LoVo (cell line): ENCODE results near the gene ENDOU.

Experiments
- DNase-seq: peaks from one replicate; pipeline ENCODE4 v3.0.0-alpha.2; 2016; ENCODE audit warnings: low spot score

ENDOU gene

DNA sequence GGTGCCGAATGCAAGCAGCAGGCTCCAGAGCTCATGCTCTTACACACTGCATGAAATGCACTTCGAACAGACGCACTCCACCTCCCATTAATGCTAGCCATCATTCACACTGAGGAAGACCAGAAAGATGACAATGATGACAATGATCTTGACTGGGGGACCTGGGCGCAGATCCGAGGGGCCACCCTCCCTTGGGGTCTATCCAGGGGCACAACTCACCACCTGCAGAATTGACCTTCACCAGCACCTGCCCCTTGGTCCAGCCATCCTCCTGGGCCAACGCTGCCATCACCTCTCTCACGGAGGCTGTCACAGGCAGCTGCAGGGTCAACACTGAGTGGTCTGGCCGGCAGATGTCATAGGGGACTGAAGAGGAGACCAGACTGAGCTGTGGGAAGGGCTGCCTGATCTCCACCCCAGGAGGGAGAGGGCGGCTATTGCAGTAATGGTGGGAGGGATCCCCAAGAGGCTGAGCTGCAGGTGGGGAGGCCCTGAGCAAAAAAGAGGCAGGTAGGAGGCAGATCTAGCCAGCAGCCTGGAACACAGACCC, 18.1 kb upstream of the ENDOU start:
- DNase-seq: no peak

GRCh38 chr12:47742253-47742825, 17.0 kb upstream of the ENDOU start:
- DNase-seq: peak; percentile 63

DNA sequence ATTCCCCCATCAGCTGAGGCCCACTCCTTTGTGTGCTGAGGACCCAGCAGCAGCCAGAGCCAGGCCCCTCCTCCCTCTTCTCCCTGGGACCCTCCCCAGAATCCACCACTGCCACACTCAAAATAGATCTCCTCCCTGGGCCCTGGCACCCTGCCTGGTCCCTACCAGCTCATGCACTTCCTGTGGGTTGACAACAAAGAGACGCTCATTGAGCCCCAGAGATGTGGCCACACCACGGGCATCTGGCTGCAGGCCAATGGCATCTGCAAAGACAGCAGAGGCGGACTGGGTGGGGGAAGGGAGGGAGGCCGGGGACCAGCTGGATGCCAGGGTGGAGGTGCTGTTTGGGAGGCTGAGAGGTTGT, 16.0 kb upstream of the ENDOU start:
- peak; percentile 38 for DNase-seq

DNA sequence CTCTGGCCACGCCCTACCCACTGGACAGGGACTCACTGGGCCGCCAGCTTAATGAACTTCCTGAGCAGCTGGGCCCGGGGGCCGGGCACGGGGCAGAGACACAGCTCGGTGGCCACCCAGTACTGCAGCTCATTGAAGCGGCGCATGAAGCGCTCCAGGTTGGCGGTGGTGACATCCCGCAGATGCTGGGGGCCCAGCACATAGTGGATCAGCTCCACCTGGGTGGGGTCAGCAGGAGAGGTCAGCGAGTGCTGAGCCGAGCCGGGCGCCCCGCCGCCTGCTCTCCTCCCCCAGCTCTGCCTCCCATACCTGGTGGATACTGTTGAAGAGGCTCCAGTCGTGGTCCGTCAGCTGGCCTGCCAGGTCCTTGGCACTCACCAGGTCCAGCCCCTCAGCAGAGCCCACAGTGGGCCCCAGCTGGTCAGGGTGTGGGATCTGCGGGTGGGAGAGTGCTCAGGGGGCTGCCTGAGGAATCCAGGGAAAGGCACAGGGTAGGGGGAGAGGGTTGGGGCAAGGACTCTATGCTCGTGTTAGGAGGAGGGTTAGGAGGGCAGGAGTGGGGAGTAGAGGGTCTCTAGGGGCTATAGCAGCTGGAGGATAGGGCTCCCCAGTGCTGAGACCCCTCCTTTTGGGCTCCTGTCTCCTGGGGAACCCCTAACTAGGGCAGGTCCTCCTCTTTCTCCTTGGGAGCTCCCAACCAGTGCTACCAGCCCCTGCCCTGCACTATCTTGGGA, 15.5 kb upstream of the ENDOU start:
- no peak for DNase-seq

- no peak for DNase-seq
Measured at GRCh38 chr12:47739979-47740378, 14.7 kb upstream of the ENDOU start.

DNA sequence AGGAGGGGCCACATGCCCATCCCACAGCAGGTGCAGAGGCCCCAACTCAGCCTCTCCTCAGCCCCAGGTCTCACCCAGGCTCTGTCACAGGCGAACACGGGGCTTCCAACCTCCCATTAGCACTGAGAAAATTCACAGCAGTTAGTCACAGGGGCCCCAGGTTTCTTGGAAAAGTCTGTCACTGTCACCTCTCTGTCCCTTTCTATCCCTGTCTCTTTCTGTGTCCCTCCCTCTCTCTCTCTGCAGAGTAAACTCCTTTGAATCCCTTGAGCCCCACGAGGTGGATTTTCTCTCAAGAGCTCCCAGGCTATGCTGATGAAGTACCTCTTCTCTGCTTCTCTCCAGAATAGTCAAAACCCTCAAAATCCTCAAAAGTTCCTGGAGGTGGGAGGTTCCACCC, 14.0 kb upstream of the ENDOU start:
- DNase-seq: no peak

GRCh38 chr12:47737936-47738594, 12.8 kb upstream of the ENDOU start:
- no peak for DNase-seq

GRCh38 chr12:47736877-47737676, 11.8 kb upstream of the ENDOU start:
- no peak for DNase-seq

DNA sequence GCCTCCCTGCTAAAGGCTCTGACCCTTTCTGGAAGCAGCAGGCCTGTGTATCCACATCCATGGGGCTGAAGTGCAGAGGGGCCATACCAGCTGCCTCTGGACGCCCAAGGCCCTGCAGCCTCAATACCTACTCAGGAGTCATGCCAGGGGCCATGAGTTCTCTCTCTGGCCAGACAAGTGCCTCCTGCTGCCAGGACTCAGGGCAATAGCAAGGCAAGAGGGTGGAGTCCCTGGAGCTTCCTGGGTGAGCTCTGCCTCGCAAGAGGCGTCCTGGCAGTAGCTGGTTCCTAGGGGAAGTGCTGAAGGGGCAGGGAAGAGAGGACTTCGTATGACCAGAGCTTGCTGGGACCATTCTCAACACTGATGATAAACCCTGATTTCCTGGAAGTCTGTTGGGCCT, 10.9 kb upstream of the ENDOU start:
- no peak for DNase-seq

GRCh38 chr12:47735649-47736048, 10.4 kb upstream of the ENDOU start:
- DNase-seq: no peak

DNA sequence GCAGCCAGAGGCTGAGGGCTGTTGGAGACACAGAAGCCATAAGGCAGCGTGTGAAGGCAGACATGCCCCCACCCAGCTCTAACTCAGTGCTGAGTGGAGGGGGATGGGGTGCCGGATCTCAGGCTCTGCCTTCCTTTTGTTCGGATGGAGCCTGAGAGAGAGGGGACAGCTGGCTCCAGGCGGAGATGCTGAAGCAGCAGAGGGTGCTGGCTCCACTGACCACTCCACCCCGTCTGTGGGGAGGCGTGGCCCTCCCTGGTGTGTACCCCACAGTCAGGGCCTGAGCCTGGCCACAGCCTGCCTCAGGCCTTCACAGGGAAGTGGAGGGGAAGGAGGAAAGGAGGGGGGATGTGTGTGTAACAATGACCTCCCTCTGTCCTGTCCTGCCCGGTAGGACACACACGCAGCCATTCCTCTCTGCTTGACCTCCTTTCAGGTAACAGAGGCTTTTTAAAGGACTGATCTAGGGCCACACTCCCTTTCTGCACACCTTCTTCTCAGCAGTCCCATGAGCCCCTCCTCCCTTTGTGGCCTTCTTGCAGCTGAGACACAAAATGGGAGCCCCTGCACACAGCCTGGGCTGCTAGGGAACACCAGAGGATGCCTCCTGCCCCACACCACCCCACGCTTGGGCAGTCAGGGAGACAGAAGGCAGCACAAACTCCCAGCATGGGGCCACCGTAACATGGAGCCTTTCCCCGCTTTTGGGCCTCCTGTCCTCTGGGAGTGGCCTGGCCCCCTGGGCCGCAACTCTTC, 9.6 kb upstream of the ENDOU start:
- DNase-seq: no peak

DNA sequence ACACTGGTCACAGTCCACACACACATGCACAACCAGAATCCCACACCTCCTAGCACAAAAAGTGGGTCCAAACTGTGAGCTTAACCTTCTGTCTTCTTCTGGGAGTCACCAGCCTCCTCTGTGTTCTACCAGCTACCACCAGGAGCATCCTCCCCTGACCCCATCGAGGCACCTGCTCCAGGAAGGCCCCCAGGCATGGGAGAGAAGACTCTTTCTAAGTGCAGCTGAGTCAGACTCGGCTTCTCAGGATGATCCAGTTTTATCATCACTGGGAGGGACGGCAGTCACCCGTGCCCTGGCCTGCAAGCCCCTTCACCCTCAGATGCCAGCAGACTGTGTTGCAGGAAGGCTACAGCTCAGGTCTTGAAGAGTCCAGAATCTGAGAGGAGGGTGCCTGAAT, 7.9 kb upstream of the ENDOU start:
- no peak for DNase-seq

DNA sequence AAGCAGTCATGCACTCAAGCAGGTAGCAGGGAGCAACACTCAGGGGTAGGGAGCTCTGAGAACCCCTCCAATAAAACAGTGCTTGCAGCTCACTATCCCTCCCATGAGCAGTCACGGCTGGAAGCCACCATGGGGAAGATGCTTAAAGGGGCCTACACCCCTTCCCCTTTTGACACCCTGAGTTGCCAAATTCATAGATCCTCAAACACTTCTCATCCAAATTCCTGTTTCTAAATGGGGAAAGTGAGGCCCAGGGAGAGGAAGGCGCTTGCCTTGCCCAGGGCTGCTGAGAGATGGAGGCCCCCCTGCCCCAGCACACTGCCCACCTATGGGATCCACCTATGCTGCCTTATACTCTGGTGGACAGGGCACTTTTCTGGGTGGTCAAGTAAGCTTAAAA, 7.2 kb upstream of the ENDOU start:
- no peak for DNase-seq

DNA sequence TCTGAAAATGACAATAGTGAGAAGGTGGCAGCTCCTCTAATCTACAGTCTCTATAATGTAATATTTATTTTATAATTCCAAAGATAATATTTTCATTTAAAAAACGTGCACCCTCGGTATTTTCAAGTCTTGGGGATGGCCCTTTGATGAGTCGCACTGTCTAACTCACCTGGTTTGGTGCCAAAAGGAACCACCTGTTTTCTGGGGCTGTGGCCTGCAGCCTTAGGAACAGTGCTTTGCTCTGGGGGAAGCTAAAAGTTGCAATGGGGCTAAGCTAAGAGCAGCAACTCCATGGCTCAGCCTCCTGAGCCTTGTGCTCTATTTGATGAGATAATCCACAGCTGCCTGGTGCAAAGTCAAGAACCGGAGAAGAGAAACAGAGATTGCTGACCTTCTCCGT, 6.4 kb upstream of the ENDOU start:
- no peak for DNase-seq

GRCh38 chr12:47730341-47730744, 5.1 kb upstream of the ENDOU start:
- DNase-seq: no peak

DNA sequence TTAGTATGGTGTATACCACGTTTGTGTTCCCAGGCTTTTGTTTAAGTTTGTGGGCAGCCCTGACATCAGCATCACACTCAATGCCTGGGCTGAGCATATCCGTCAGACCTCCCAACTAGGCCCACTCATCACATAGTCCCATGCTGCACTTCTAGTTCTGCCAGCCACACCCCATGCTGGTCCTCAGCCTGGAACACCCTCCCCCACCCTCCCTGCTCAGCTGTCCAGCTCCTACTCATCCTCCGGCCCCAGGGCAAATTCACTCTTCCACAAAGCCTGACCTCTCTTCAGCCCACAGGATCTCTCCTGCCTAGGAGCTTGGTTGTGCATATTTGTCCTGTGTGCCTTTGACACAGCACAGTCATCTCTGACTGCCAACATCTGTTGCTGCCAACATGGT, 3.9 kb upstream of the ENDOU start:
- DNase-seq: no peak

GRCh38 chr12:47725893-47726292, 603 bp upstream of the ENDOU start:
- DNase-seq: no peak

GRCh38 chr12:47722941-47723631, 2.2 kb downstream of the ENDOU start:
- DNase-seq: no peak

DNA sequence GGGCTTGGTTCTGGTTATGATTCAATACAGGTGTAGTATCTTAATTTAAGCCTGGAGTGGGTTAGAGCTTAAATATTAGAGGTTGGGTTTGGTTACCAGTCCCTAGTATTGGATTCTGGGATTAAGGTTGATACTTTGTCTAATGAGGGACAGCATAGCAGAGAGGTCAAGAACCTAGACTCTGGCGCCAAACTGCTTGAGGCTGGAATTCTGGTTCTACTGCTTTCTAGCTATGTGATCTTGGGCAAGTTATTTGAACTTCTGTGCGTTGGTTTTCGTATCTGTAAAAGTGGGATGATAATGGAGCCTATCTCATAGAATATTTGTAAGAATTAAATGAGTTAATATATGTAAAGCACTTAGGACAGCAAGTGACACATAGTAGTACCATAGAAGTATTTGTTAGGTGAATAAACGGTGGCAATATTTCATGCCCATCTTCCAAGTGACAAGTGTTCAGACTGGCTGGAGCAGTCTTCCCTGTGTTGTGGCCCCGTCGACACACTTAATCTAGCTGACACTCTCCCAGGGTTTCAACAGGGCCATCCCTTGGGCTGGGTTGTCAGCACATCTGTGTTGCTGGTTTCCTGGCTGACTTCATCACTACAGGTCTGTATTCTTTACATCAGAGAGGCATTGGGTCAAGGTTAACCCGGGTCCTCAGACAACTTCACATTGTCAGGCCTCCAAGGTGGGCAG, 3.0 kb downstream of the ENDOU start:
- no peak for DNase-seq

DNA sequence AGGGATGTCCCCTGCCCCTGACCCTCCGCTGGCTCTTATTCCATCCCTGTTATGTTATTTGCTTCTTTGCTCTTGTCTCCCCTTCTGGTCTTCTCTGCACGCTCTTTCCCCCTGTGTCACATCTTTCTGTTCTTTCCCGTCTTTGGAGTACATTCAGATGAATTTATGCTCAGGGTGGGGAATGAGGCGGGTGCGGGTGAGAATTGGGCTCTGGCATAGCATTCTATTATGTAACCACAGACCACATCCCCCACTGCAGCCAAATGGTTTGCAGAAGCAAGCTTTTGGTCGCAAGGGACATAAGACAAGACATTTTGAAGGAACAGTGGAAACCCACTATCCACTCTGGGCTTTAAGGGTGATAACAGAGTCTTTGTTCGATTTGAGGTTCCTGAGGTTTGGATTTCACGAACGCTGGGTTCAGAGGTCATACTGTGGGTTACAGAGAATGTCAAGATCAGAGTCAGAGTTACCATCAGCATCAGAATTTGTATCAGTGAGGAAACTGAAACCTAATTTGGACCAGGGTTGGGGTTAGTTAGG, 3.8 kb downstream of the ENDOU start:
- DNase-seq: no peak
